Left lung (tissue), 10 donors: ENCODE results near the gene MARCHF2. TPM values are rescaled to one million over a fixed set of nuclear protein-coding genes. Genes with fewer than 3 reads are reported as not detected.
"Not testable (repeated sequence)": the region's sequence is repeated elsewhere in the genome, so short reads cannot be mapped to it uniquely, and the experiment has no call there.

ENCODE experiments used
- ATAC-seq: fragments of 200-7000 bp; cut with Tn5 transposase; one replicate; pipeline ENCODE4 v1.9.1; 2020; ENCODE audit warnings: moderate library complexity
- DNase-seq, 4 donors: peaks; one replicate each; pipeline ENCODE4 v3.0.0-alpha.2; 2013 to 2020
- H3K27ac ChIP-seq, 2 donors: fragments of 200-600 bp; sonication (generic) in 1 of 2; one replicate each; pipeline versions ENCODE4 v1.5.0 to v1.8.0; 2020 to 2021
- H3K27me3 ChIP-seq, 2 donors: fragments of 200-600 bp; sonication (generic) in 1 of 2; one replicate each; pipeline versions ENCODE4 v1.5.0 to v1.8.0; 2020 to 2021
- H3K36me3 ChIP-seq, 2 donors: fragments of 200-600 bp; sonication (generic) in 1 of 2; one replicate each; pipeline versions ENCODE4 v1.5.0 to v1.8.0; 2020 to 2021
- H3K4me1 ChIP-seq, 2 donors: fragments of 200-600 bp; one replicate each; pipeline ENCODE4 v1.8.0; 2021
- H3K4me3 ChIP-seq, 2 donors: fragments of 200-600 bp; sonication (generic) in 1 of 2; one replicate each; pipeline versions ENCODE4 v1.5.0 to v1.8.0; 2020 to 2021; ENCODE audit warnings: mild to moderate bottlenecking in 1 of 2
- H3K9me3 ChIP-seq, 2 donors: fragments of 200-600 bp; sonication (generic) in 1 of 2; one replicate each; pipeline versions ENCODE4 v1.5.0 to v1.8.0; 2020 to 2021
- CTCF ChIP-seq, 2 donors: fragments of 200-600 bp; sonication (generic) in 1 of 2; IDR thresholded peaks; one replicate each; pipeline versions ENCODE4 v1.5.0 to v1.8.0; 2021; ENCODE audit warnings: antibody characterized with exemption in 2 of 2
- intact Hi-C, 2 donors: fragments of 100-400 bp; cut with DNase I; formaldehyde crosslinking; loops; one replicate each; pipeline versions ENCODE4 v1.11.2 to v1.14.2; 2022
- polyA plus RNA-seq, 6 donors: library from polyadenylated mRNA; unstranded; fragments of 120-200 nt; gene quantifications; one replicate each; pipeline ENCODE4 v1.2.1, GENCODE V29; 2013; ENCODE audit not compliant: insufficient read length in 6 of 6
- total RNA-seq, 2 donors: library from RNA; stranded (reverse); fragmentation: NEBNext Ultra II Directional; extraction: Animal tissue kit (Norgen Biotek cat#: 25700); gene quantifications; one replicate each; pipeline ENCODE4 v1.2.1, GENCODE V29; 2021
- donor health status: DM: no; HTN: yes; CAD: no.
- donor health status: DM: no; HTN: no; CAD: no.

The MARCHF2 gene
- total and polyA plus RNA-seq, 8 donors, result 9.1 to 54.6 (median 12.5) TPM

GRCh38 chr19:8423817-8424223, 10.7 kb downstream of the MARCHF2 start:
- TF ChIP-seq CTCF (IDR thresholded peaks at IDR 0.05), result no peak
- H3K4me3 ChIP-seq, result no peak overlapping the region

DNA sequence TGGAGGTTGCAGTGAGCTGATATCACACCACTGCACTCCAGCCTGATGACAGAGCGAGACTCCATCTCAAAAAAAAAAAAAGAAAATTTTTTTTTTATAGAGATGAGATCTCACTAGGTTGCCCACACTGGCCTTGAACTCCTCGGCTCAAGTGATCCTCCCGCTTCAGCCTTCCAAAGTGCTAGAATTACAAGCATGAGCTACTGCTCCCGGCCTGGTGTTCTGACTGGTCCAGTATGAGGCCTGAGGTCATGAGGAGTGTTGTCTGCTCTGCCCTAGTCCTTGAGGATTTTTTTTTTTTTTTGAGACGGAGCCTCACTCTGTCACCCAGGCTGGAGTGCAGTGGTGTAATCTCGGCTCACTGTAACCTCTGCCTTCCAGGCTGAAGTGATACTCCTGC, 12.2 kb downstream of the MARCHF2 start:
- ATAC-seq, H3K27me3 ChIP-seq, H3K9me3 ChIP-seq, DNase-seq, H3K27ac ChIP-seq, intact Hi-C loops, H3K4me3 ChIP-seq: not testable (repeated sequence)
- Histone ChIP-seq H3K36me3 (peaks cover 0 to 44% of the 10 kb centered on the region in 2 donors), H3K4me1 (peaks cover 8 to 26% of the 10 kb centered on the region in 2 donors)

More at GRCh38 chr19:8423817-8424223, 10.7 kb downstream of the MARCHF2 start:
- DNase-seq, result peak; percentile 26 to 91 (median 72)
- peaks cover 8 to 26% of the 10 kb centered on the region in 2 donors for H3K4me1 ChIP-seq
- no peaks in the 10 kb centered on the region for H3K27me3 ChIP-seq
- intact Hi-C loops, result no loop called here
- peak; percentile 97 for ATAC-seq
- H3K27ac ChIP-seq, result peak overlapping the region; percentile 87 to 92
- H3K9me3 ChIP-seq, result no peaks in the 10 kb centered on the region
- H3K36me3 ChIP-seq, result peaks cover 0 to 34% of the 10 kb centered on the region in 2 donors

- no peak for TF ChIP-seq CTCF (IDR thresholded peaks at IDR 0.05)
- H3K27me3 ChIP-seq, result no peaks in the 10 kb centered on the region
- no peak for ATAC-seq
- peaks cover 0 to 53% of the 10 kb centered on the region in 2 donors for H3K36me3 ChIP-seq
- no peak overlapping the region for H3K27ac ChIP-seq
- intact Hi-C loops, result no loop called here
- no peak overlapping the region for H3K4me3 ChIP-seq
- H3K9me3 ChIP-seq, result no peaks in the 10 kb centered on the region
- peaks cover 8 to 26% of the 10 kb centered on the region in 2 donors for H3K4me1 ChIP-seq
- no peak for DNase-seq
Observed at GRCh38 chr19:8426283-8426682, 13.2 kb downstream of the MARCHF2 start.

DNA sequence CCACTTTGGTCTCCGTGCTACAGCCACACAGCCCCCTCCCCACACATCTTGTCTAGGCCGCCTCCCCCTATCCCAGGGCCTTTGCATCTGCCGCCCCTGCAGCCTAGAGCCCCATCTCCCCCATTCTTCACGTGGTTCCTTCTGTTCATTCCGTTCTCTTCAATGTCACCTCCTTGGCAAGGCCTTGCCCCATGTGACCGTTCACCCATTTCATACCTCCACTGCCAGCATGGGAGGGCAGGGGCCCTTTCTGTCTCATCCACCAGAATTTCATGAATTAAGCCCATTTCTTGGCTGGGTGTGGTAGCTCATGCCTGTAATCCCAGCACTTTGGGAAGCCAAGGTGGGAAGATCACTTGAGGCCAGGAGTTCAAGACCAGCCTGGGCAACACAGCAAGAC, 15.9 kb downstream of the MARCHF2 start:
- intact Hi-C loops, result no loop called here
- DNase-seq, result no peak
- Histone ChIP-seq H3K36me3 (peaks cover 0 to 53% of the 10 kb centered on the region in 2 donors), H3K4me3 (no peak overlapping the region), H3K27me3 (no peaks in the 10 kb centered on the region), H3K9me3 (no peaks in the 10 kb centered on the region), H3K27ac (no peak overlapping the region), H3K4me1 (peaks cover 0 to 15% of the 10 kb centered on the region in 2 donors)
- no peak for TF ChIP-seq CTCF (IDR thresholded peaks at IDR 0.05)
- ATAC-seq, result no peak

DNA sequence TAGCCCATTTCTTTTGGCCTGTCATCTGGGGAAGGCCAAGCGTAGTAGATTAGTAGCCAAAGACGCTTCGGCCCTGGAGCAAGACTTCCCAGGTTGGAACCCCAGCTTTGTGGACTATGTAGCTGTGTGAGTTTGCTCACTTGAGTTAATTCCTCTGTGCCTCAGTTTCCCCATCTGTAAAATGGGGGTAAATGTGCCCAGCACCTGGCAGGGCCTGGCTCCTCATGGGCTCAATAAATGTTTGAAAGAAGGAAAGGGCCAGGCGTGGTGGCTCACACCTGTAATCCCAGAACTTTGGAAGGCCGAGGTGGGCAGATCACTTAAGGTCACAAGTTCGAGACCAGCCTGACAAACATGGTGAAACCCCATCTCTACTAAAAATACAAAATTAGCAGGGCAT, 16.7 kb downstream of the MARCHF2 start:
- no peak overlapping the region for H3K4me3 ChIP-seq
- intact Hi-C loops, result no loop called here
- ATAC-seq (no peak), DNase-seq (no peak)
- no peaks in the 10 kb centered on the region for H3K27me3 ChIP-seq
- TF ChIP-seq CTCF (IDR thresholded peaks at IDR 0.05), result no peak
- peaks cover 0 to 53% of the 10 kb centered on the region in 2 donors for H3K36me3 ChIP-seq
- no peak overlapping the region for H3K27ac ChIP-seq
- H3K4me1 ChIP-seq, result peaks cover 0 to 15% of the 10 kb centered on the region in 2 donors
- no peaks in the 10 kb centered on the region for H3K9me3 ChIP-seq

- no peak for TF ChIP-seq CTCF (IDR thresholded peaks at IDR 0.05)
- H3K4me3 ChIP-seq, result no peak overlapping the region
- DNase-seq (no peak), ATAC-seq (no peak)
- peaks cover 0 to 10% of the 10 kb centered on the region in 2 donors for H3K4me1 ChIP-seq
- no peaks in the 10 kb centered on the region for H3K9me3 ChIP-seq
- no peaks in the 10 kb centered on the region for H3K27me3 ChIP-seq
- H3K36me3 ChIP-seq, result peaks cover 0 to 57% of the 10 kb centered on the region in 2 donors
- H3K27ac ChIP-seq, result no peak overlapping the region
- intact Hi-C loops, result no loop called here
Observed at GRCh38 chr19:8430650-8431049, 17.5 kb downstream of the MARCHF2 start.
